SK-N-SH (cell line): Measurements from ENCODE around the gene DFFB. TPM values are rescaled to one million over a fixed set of nuclear protein-coding genes. Genes with fewer than 3 reads are reported as not detected.

Source experiments
- CTCF ChIA-PET: fragments of 300-600, 350-600 bp; formaldehyde crosslinking; extraction: SDS; loops from one replicate; lab custom pipeline; 2021; lab: Yijun Ruan, JAX
- POLR2A ChIA-PET: fragments of 350-600 bp; sonication (Branson Sonifier 250); formaldehyde crosslinking; extraction: SDS; loops from one replicate; lab custom pipeline; 2020; ENCODE audit warnings: antibody characterized with exemption, inconsistent platforms; lab: Yijun Ruan, JAX
- DNase-seq: peaks from one replicate; pipeline ENCODE4 v3.0.0; 2012
- H2AFZ ChIP-seq: fragments of 200-600 bp; sonication (generic); 2 replicates; pipeline ENCODE4 v1.8.1; 2016; ENCODE audit warnings: antibody characterized with exemption, mild to moderate bottlenecking, low read depth
- H3F3A ChIP-seq: fragments of 200-600 bp; sonication (generic); replicated peaks from 2 replicates; pipeline ENCODE3; 2016; ENCODE audit warnings: antibody characterized with exemption, mild to moderate bottlenecking; ENCODE audit not compliant: insufficient read depth
- H3K27ac ChIP-seq, 2 experiments: fragments of 200-500 bp in 1 of 2; fragments of 200-600 bp in 1 of 2; sonication (Bioruptor generic) in 1 of 2; sonication (generic), shearing (Covaris generic) in 1 of 2; 2 replicates each; pipeline versions ENCODE4 v1.5.1 to v1.6.1; 2014 to 2016; ENCODE audit warnings: low read depth in 2 of 2, inconsistent platforms in 1 of 2, low read length in 1 of 2, mild to moderate bottlenecking in 1 of 2, mixed read lengths in 1 of 2
- H3K27me3 ChIP-seq: fragments of 200-600 bp; sonication (generic), shearing (Covaris generic); 2 replicates; pipeline ENCODE4 v1.6.1; 2016; ENCODE audit warnings: mixed run types; ENCODE audit not compliant: insufficient read depth
- H3K36me3 ChIP-seq, 2 experiments: fragments of 200-500 bp in 1 of 2; fragments of 200-600 bp in 1 of 2; sonication (Bioruptor generic) in 1 of 2; sonication (generic) in 1 of 2; replicated peaks in 1 of 2; 2 replicates each; pipeline versions ENCODE3 to v1.5.1; 2014 to 2016; ENCODE audit warnings: low read length in 1 of 2, mild to moderate bottlenecking in 1 of 2; ENCODE audit not compliant: insufficient read depth in 2 of 2, control insufficient read depth in 1 of 2
- H3K4me1 ChIP-seq, 2 experiments: fragments of 200-500 bp in 1 of 2; fragments of 200-600 bp in 1 of 2; sonication (Bioruptor generic) in 1 of 2; sonication (generic), shearing (Covaris generic) in 1 of 2; 2 replicates each; pipeline versions ENCODE4 v1.5.1 to v1.6.1; 2014 to 2016; ENCODE audit warnings: low read depth in 1 of 2, low read length in 1 of 2, mixed run types in 1 of 2; ENCODE audit not compliant: insufficient read depth in 2 of 2, control insufficient read depth in 1 of 2
- H3K4me2 ChIP-seq: fragments of 200-600 bp; sonication (generic), shearing (Covaris generic); 2 replicates; pipeline ENCODE4 v1.6.1; 2017; ENCODE audit warnings: mixed run types
- H3K4me3 ChIP-seq, 2 experiments: fragments of 200-500 bp in 1 of 2; fragments of 200-600 bp in 1 of 2; sonication (Bioruptor generic) in 1 of 2; sonication (generic), shearing (Covaris generic) in 1 of 2; 2 replicates each; pipeline versions ENCODE4 v1.5.1 to v1.8.1; 2014 to 2016; ENCODE audit warnings: low read depth in 2 of 2, inconsistent platforms in 1 of 2, low read length in 1 of 2, mild to moderate bottlenecking in 1 of 2, mixed read lengths in 1 of 2, moderate library complexity in 1 of 2
- H3K79me2 ChIP-seq: fragments of 200-600 bp; sonication (generic); 2 replicates; pipeline ENCODE4 v1.8.1; 2017; ENCODE audit warnings: mild to moderate bottlenecking; ENCODE audit not compliant: insufficient read depth
- H3K9ac ChIP-seq: fragments of 200-600 bp; sonication (generic); 2 replicates; pipeline ENCODE4 v1.6.1; 2017; ENCODE audit warnings: mixed run types
- H3K9me2 ChIP-seq: fragments of 200-600 bp; sonication (generic); 2 replicates; pipeline ENCODE4 v1.6.1; 2017; ENCODE audit warnings: mixed run types
- H3K9me3 ChIP-seq: fragments of 200-600 bp; sonication (generic); 2 replicates; pipeline ENCODE4 v1.6.1; 2017; ENCODE audit warnings: mixed run types, mild to moderate bottlenecking, moderate library complexity
- H4K20me1 ChIP-seq: fragments of 200-600 bp; sonication (generic); 2 replicates; pipeline ENCODE4 v1.6.1; 2017; ENCODE audit warnings: mild to moderate bottlenecking, mixed run types; ENCODE audit not compliant: insufficient read depth
- CHD2 ChIP-seq: fragments of 150-350 bp; IDR thresholded peaks from 2 replicates; pipeline ENCODE4 v1.6.1; 2018; ENCODE audit warnings: low read length; ENCODE audit not compliant: partially characterized antibody
- CTCF ChIP-seq: fragments of 200-600 bp; sonication (generic); IDR thresholded peaks from 2 replicates; pipeline ENCODE4 v1.6.1; 2017; ENCODE audit warnings: antibody characterized with exemption, mild to moderate bottlenecking, moderate library complexity
- ELF1 ChIP-seq: IDR thresholded peaks from 2 replicates; pipeline ENCODE4 v1.4.0; 2012
- EP300 ChIP-seq, 2 experiments: IDR thresholded peaks; 2 replicates each; pipeline versions ENCODE4 v1.4.0 to v1.6.1; 2012; ENCODE audit warnings: borderline replicate concordance in 1 of 2, low read depth in 1 of 2, low read length in 1 of 2
- EZH2phosphoT487 ChIP-seq: fragments of 200-600 bp; sonication (generic); IDR thresholded peaks from 2 replicates; pipeline ENCODE4 v1.6.1; 2017; ENCODE audit warnings: low read depth, mixed run types, mild to moderate bottlenecking, antibody characterized with exemption, moderate library complexity, borderline replicate concordance
- FOSL2 ChIP-seq: IDR thresholded peaks from 2 replicates; pipeline ENCODE4 v1.4.0; 2012; ENCODE audit warnings: low read depth, mild to moderate bottlenecking, moderate library complexity, borderline replicate concordance
- GATA2 ChIP-seq: sonication (generic); formaldehyde crosslinking; IDR thresholded peaks from 2 replicates; pipeline ENCODE4 v1.5.0; 2020; ENCODE audit warnings: mild to moderate bottlenecking, missing genetic modification reagents
- IRF3 ChIP-seq: fragments of 150-350 bp; IDR thresholded peaks from 2 replicates; pipeline ENCODE4 v1.6.1; 2016; ENCODE audit warnings: mild to moderate bottlenecking, low read depth, low read length
- JUND ChIP-seq: IDR thresholded peaks from 2 replicates; pipeline ENCODE4 v1.4.0; 2012
- MAX ChIP-seq: IDR thresholded peaks from 2 replicates; pipeline ENCODE4 v1.4.0; 2012; ENCODE audit warnings: low read depth
- MEF2A ChIP-seq: IDR thresholded peaks from 2 replicates; pipeline ENCODE4 v1.4.0; 2012; ENCODE audit warnings: low read depth, borderline replicate concordance
- MXI1 ChIP-seq: IDR thresholded peaks from 2 replicates; pipeline ENCODE4 v1.6.1; 2012; ENCODE audit warnings: mild to moderate bottlenecking, low read depth, low read length, improper control_type of control experiment
- NRF1 ChIP-seq: IDR thresholded peaks from 2 replicates; pipeline ENCODE4 v1.6.1; 2012; ENCODE audit warnings: low read depth, mild to moderate bottlenecking, low read length
- PBX3 ChIP-seq: IDR thresholded peaks from 2 replicates; pipeline ENCODE4; 2012
- POLR2AphosphoS5 ChIP-seq: IDR thresholded peaks from 2 replicates; pipeline ENCODE4 v1.6.1; 2012; ENCODE audit warnings: low read depth, low read length
- RAD21 ChIP-seq: IDR thresholded peaks from 2 replicates; pipeline ENCODE4 v1.6.1; 2012; ENCODE audit warnings: mild to moderate bottlenecking, low read length
- RFX5 ChIP-seq: IDR thresholded peaks from 2 replicates; pipeline ENCODE4 v1.6.1; 2012; ENCODE audit warnings: mild to moderate bottlenecking, improper control_type of control experiment, low read length
- SIN3A ChIP-seq: IDR thresholded peaks from 2 replicates; pipeline ENCODE4 v1.6.1; 2012; ENCODE audit warnings: low read depth, mild to moderate bottlenecking, low read length, moderate library complexity, borderline replicate concordance
- TAF1 ChIP-seq: IDR thresholded peaks from 2 replicates; pipeline ENCODE4 v1.6.1; 2012; ENCODE audit warnings: low read depth, mild to moderate bottlenecking, low read length, moderate library complexity, borderline replicate concordance
- TEAD4 ChIP-seq: IDR thresholded peaks from 2 replicates; pipeline ENCODE4 v1.4.0; 2012; ENCODE audit warnings: mild to moderate bottlenecking, borderline replicate concordance; ENCODE audit not compliant: insufficient read depth
- YY1 ChIP-seq: IDR thresholded peaks from 2 replicates; pipeline ENCODE4 v1.4.0; 2012; ENCODE audit warnings: low read depth, mild to moderate bottlenecking
- ZBTB33 ChIP-seq: IDR thresholded peaks from 2 replicates; pipeline ENCODE4 v1.4.0; 2012; ENCODE audit warnings: low read depth, borderline replicate concordance
- WGBS: methylation state at CpG from one replicate; pipeline ENCODE4 v1.1.6; 2017; ENCODE audit warnings: low lambda C conversion rate; 5-methylcytosine and 5-hydroxymethylcytosine counted together
- polyA plus RNA-seq, 3 experiments: library from polyadenylated mRNA; depleted of rRNA; stranded (reverse); fragments of >200 nt; gene quantifications; 2 replicates each; pipeline ENCODE4 v1.2.3, GENCODE V29; 2012

Gene DFFB
- polyA plus RNA-seq, 1 of the 3 experiments (the other 2 are of a cell fraction), result 8.2 TPM

GRCh38 chr1:3851292-3851691 lies 6.0 kb upstream of the DFFB start:
- POLR2A ChIA-PET, result no interaction called here
- CTCF ChIA-PET, result interaction anchor here (1.2 kb wide), 1 partner anchor 20 kb away, joined by 3 read pairs; no protein-coding TSS in a partner anchor
- Histone ChIP-seq H3K4me3 (no peak overlapping the region), H2AFZ (no peak overlapping the region), H3F3A (no peaks in the 10 kb centered on the region), H3K27ac (no peak overlapping the region), H3K36me3 (peaks cover 13 to 45% of the 10 kb centered on the region in 2 experiments), H4K20me1 (peaks cover 9% of the 10 kb centered on the region; the same call in 1 of the 2 replicates), H3K9ac (no peak overlapping the region), H3K9me2 (no peaks in the 10 kb centered on the region), H3K79me2 (peaks cover 30% of the 10 kb centered on the region), H3K4me1 (peaks cover 4 to 6% of the 10 kb centered on the region in 2 experiments; a peak in 1 of 4 replicates), H3K27me3 (no peaks in the 10 kb centered on the region), H3K4me2 (no peak overlapping the region), H3K9me3 (no peaks in the 10 kb centered on the region)
- 95% methylated on average over 6 of the region's 6 CpGs for WGBS
- no peak for TF ChIP-seq GATA2 (CRISPR knock-in tag)
- no peak for TF ChIP-seq YY1
- no peak for TF ChIP-seq RAD21
- no peak for TF ChIP-seq IRF3
- no peak for TF ChIP-seq NRF1
- TF ChIP-seq CHD2, result no peak
- no peak for TF ChIP-seq JUND
- TF ChIP-seq EZH2phosphoT487, result no peak
- no peak for TF ChIP-seq PBX3
- TF ChIP-seq RFX5, result no peak
- TF ChIP-seq FOSL2, result no peak
- TF ChIP-seq TEAD4, result no peak
- no peak for DNase-seq

GRCh38 chr1:3852091-3852490 lies 5.2 kb upstream of the DFFB start:
- Histone ChIP-seq H3K79me2 (peaks cover 32% of the 10 kb centered on the region), H3K4me2 (no peak overlapping the region)
- 89% methylated on average over 11 of the region's 12 CpGs for WGBS
- POLR2A ChIA-PET, result no interaction called here
- DNase-seq, result no peak
- TF ChIP-seq EP300 (IDR thresholded peaks at IDR 0.05; ENCODE audit: borderline replicate concordance in 1 of 2, low read depth in 1 of 2, low read length in 1 of 2) (no peak), FOSL2 (no peak), RFX5 (no peak), CTCF (no peak), GATA2 (CRISPR knock-in tag) (no peak), MXI1 (no peak), YY1 (no peak), TAF1 (no peak), EZH2phosphoT487 (no peak), POLR2AphosphoS5 (no peak), ELF1 (no peak), MEF2A (no peak), ZBTB33 (no peak), NRF1 (no peak), MAX (no peak), TEAD4 (no peak), SIN3A (no peak)
- TF ChIP-seq, all 33 proteins: peak for 0
- Histone ChIP-seq H3K9ac (no peak overlapping the region), H3K27ac (no peak overlapping the region), H2AFZ (no peak overlapping the region), H3K9me2 (no peaks in the 10 kb centered on the region), H3K4me1 (peaks cover 4 to 6% of the 10 kb centered on the region in 2 experiments; a peak in 1 of 4 replicates), H3K36me3 (peaks cover 8 to 38% of the 10 kb centered on the region in 2 experiments), H3F3A (no peaks in the 10 kb centered on the region), H3K27me3 (no peaks in the 10 kb centered on the region), H4K20me1 (peaks cover 9% of the 10 kb centered on the region; the same call in 1 of the 2 replicates), H3K4me3 (no peak overlapping the region), H3K9me3 (no peaks in the 10 kb centered on the region)
- CTCF ChIA-PET, result no interaction called here
